ENCODE results near the gene GTF2IRD1. TPM values are rescaled to one million over a fixed set of nuclear protein-coding genes. Genes with fewer than 3 reads are reported as not detected.

The GTF2IRD1 gene
- total RNA-seq, 1 experiment from 2014 or later, result 14.9 TPM

GRCh38 chr7:74512762-74513161 is 59.1 kb downstream of the GTF2IRD1 start:
- H3K36me3 ChIP-seq (ENCODE audit: low read depth, low read length), result 0 out of 2 replicates have a peak, but pooled peaks cover 2% of the 10 kb centered on the region
- no peak overlapping the region for H3K4me3 ChIP-seq (ENCODE audit: low read length)
- H3F3A ChIP-seq (ENCODE audit: low read length, unreplicated experiment), result no peaks in the 10 kb centered on the region
- H3K27me3 ChIP-seq (ENCODE audit: low read length), result no peaks in the 10 kb centered on the region
- no peaks in the 10 kb centered on the region for H3K9me2 ChIP-seq (replicated peaks; ENCODE audit: low read length)
- no peaks in the 10 kb centered on the region for H4K20me1 ChIP-seq (ENCODE audit: low read length)
- H3K4me1 ChIP-seq (ENCODE audit: insufficient read depth, low read length), result no peaks in the 10 kb centered on the region
- TF ChIP-seq CTCF (conservative IDR thresholded peaks at IDR 0.05; ENCODE audit: low read depth, low read length) (no peak), EZH2 (IDR thresholded peaks at IDR 0.05; ENCODE audit: low read length, unreplicated experiment) (no peak), EZH2phosphoT487 (IDR thresholded peaks at IDR 0.05; ENCODE audit: borderline replicate concordance, low read length) (no peak)
- DNase-seq (no peak), ATAC-seq (no peak)
- H3K4me2 ChIP-seq (ENCODE audit: low read length), result no peak overlapping the region
- intact Hi-C loops (cut with micrococcal nuclease), result no loop called here
- CTCF ChIA-PET, result no interaction called here
- H3K79me2 ChIP-seq (ENCODE audit: low read length), result no peaks in the 10 kb centered on the region
- no peak overlapping the region for H3K9ac ChIP-seq (ENCODE audit: low read length)
- H2AFZ ChIP-seq (ENCODE audit: low read length), result no peak overlapping the region
- POLR2A ChIA-PET (ENCODE audit: unreplicated experiment), result no interaction called here
- no peaks in the 10 kb centered on the region for H3K9me3 ChIP-seq (ENCODE audit: low read length)
- BruUV-seq (replicated peaks), result no TSS peak
- H3K27ac ChIP-seq (ENCODE audit: low read length), result no peak overlapping the region

- Histone ChIP-seq H3K9ac (ENCODE audit: low read length) (no peak overlapping the region), H3K4me1 (ENCODE audit: insufficient read depth, low read length) (no peaks in the 10 kb centered on the region), H3K27me3 (ENCODE audit: low read length) (no peaks in the 10 kb centered on the region), H3K4me2 (ENCODE audit: low read length) (no peak overlapping the region), H2AFZ (ENCODE audit: low read length) (no peak overlapping the region), H3F3A (ENCODE audit: low read length, unreplicated experiment) (no peaks in the 10 kb centered on the region), H3K79me2 (ENCODE audit: low read length) (no peaks in the 10 kb centered on the region), H3K27ac (ENCODE audit: low read length) (no peak overlapping the region), H3K9me2 (replicated peaks; ENCODE audit: low read length) (no peaks in the 10 kb centered on the region), H3K9me3 (ENCODE audit: low read length) (no peaks in the 10 kb centered on the region), H3K36me3 (ENCODE audit: low read depth, low read length) (no peaks in the 10 kb centered on the region), H3K4me3 (ENCODE audit: low read length) (no peak overlapping the region), H4K20me1 (ENCODE audit: low read length) (no peaks in the 10 kb centered on the region)
- ChIA-PET POLR2A (ENCODE audit: unreplicated experiment) (no interaction called here), CTCF (no interaction called here)
- no TSS peak for BruUV-seq (replicated peaks)
- no peak for DNase-seq
- TF ChIP-seq EZH2 (IDR thresholded peaks at IDR 0.05; ENCODE audit: low read length, unreplicated experiment) (no peak), EZH2phosphoT487 (IDR thresholded peaks at IDR 0.05; ENCODE audit: borderline replicate concordance, low read length) (no peak), CTCF (conservative IDR thresholded peaks at IDR 0.05; ENCODE audit: low read depth, low read length) (no peak)
- intact Hi-C loops (cut with micrococcal nuclease), result no loop called here
- no peak for ATAC-seq
These were observed 60.5 kb downstream of the GTF2IRD1 start for GRCh38 chr7:74514131-74514591.

- H3K4me3 ChIP-seq (ENCODE audit: low read length), result no peak overlapping the region
- H3K79me2 ChIP-seq (ENCODE audit: low read length), result no peaks in the 10 kb centered on the region
- no peaks in the 10 kb centered on the region for H3K9me2 ChIP-seq (replicated peaks; ENCODE audit: low read length)
- TF ChIP-seq CTCF (conservative IDR thresholded peaks at IDR 0.05; ENCODE audit: low read depth, low read length), result no peak
- TF ChIP-seq EZH2phosphoT487 (IDR thresholded peaks at IDR 0.05; ENCODE audit: borderline replicate concordance, low read length), result no peak
- no peak for TF ChIP-seq EZH2 (IDR thresholded peaks at IDR 0.05; ENCODE audit: low read length, unreplicated experiment)
- H3K9me3 ChIP-seq (ENCODE audit: low read length), result no peaks in the 10 kb centered on the region
- DNase-seq, result no peak
- no TSS peak for BruUV-seq (replicated peaks)
- no peaks in the 10 kb centered on the region for H3K4me1 ChIP-seq (ENCODE audit: insufficient read depth, low read length)
- no peak overlapping the region for H3K27ac ChIP-seq (ENCODE audit: low read length)
- no peak overlapping the region for H3K9ac ChIP-seq (ENCODE audit: low read length)
- no peaks in the 10 kb centered on the region for H3K27me3 ChIP-seq (ENCODE audit: low read length)
- CTCF ChIA-PET, result interaction anchor here (0.6 kb wide), 1 partner anchor 67 kb away, joined by 8 read pairs; no protein-coding TSS in a partner anchor
- peaks cover 8% of the 10 kb centered on the region; the same call in 1 of the 2 replicates for H3K36me3 ChIP-seq (ENCODE audit: low read depth, low read length)
- ATAC-seq, result no peak
- H2AFZ ChIP-seq (ENCODE audit: low read length), result no peak overlapping the region
- intact Hi-C loops (cut with micrococcal nuclease), result no loop called here
- no peak overlapping the region for H3K4me2 ChIP-seq (ENCODE audit: low read length)
- POLR2A ChIA-PET (ENCODE audit: unreplicated experiment), result no interaction called here
- H3F3A ChIP-seq (ENCODE audit: low read length, unreplicated experiment), result no peaks in the 10 kb centered on the region
- H4K20me1 ChIP-seq (ENCODE audit: low read length), result no peaks in the 10 kb centered on the region
These were observed 61.6 kb downstream of the GTF2IRD1 start for GRCh38 chr7:74515276-74515675.

Data from PC-3 (cell line).